Lower leg skin (tissue), 4 donors: ENCODE measurements around the gene SSTR1. TPM values are rescaled to one million over a fixed set of nuclear protein-coding genes. Genes with fewer than 3 reads are reported as not detected.
A peak's percentile ranks its signal among the peaks of the same experiment; 100 is the strongest.

Experiments
- DNase-seq, 2 donors: peaks; one replicate each; pipeline ENCODE4 v3.0.0-alpha.2; 2019; ENCODE audit warnings: low spot score in 2 of 2
- H3K4me3 ChIP-seq: fragments of 200-600 bp; sonication (generic); 2 replicates; pipeline ENCODE4 v1.5.1; 2017; ENCODE audit warnings: mild to moderate bottlenecking, low read depth; ENCODE audit not compliant: poor library complexity, severe bottlenecking
- POLR2A ChIP-seq, 2 donors: fragments of 450-650 bp; IDR thresholded peaks; one replicate each; pipeline ENCODE4 v1.6.1; 2016 to 2017; ENCODE audit warnings: antibody characterized with exemption in 2 of 2, mild to moderate bottlenecking in 1 of 2, moderate library complexity in 1 of 2
- WGBS, 2 donors: methylation state at CpG; one replicate each; pipeline ENCODE4 v1.1.5; 2018; 5-methylcytosine and 5-hydroxymethylcytosine counted together
- intact Hi-C: fragments of 100-400 bp; cut with DNase I; formaldehyde crosslinking; loops from one replicate; pipeline ENCODE4 v1.15.0; 2023; ENCODE audit warnings: low total_unique reads
- total RNA-seq, 4 donors: library from RNA; depleted of rRNA; stranded (reverse); fragments of >200 nt; gene quantifications; one replicate each; pipeline ENCODE4 v1.1.0, GENCODE V29; 2016
- TF ChIP-seq, protein P1 (sequence below), 3 donors: fragments of 450-650 bp; IDR thresholded peaks; one replicate each; pipeline ENCODE4 v1.5.1; 2016; ENCODE audit warnings: antibody characterized with exemption in 3 of 3, mild to moderate bottlenecking in 3 of 3, moderate library complexity in 2 of 3

The SSTR1 gene
- total RNA-seq, 4 donors from 2014 or later = 0.07 to 1.2 (median 0.49) TPM

DNA sequence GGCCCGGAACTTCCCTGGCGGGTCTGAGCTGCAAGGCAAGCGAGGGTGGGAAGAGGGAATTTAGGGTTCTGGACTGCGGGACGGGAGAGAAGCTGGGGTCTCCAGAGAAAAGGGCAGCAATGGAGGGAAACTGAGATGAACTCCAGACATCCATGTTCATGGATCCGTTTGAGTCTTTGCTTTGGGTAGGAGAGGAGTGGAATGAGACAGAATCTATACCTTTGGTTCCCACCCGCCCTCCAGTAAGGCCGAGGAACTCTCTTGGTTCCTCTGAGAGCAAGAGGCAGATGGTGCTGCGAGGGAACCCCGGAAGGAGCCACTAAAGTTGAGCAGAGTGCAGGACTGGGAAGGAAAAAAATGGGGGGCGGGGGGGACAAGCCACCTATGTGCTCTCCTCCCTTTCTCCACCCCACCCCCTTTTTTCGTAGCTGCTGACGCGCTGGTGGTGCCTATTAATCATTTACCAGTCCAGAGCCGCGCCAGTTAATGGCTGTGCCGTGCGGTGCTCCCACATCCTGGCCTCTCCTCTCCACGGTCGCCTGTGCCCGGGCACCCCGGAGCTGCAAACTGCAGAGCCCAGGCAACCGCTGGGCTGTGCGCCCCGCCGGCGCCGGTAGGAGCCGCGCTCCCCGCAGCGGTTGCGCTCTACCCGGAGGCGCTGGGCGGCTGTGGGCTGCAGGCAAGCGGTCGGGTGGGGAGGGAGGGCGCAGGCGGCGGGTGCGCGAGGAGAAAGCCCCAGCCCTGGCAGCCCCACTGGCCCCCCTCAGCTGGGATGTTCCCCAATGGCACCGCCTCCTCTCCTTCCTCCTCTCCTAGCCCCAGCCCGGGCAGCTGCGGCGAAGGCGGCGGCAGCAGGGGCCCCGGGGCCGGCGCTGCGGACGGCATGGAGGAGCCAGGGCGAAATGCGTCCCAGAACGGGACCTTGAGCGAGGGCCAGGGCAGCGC lies 1.2 kb downstream of the SSTR1 start:
- no peak for DNase-seq
- WGBS, 2 donors = 0 to 2% methylated on average over 42 to 55 of the region's 59 CpGs
- H3K4me3 ChIP-seq = peak overlapping the region; percentile 24
- intact Hi-C loops = no loop called here
- no peak for TF ChIP-seq POLR2A (IDR thresholded peaks at IDR 0.05)

DNA sequence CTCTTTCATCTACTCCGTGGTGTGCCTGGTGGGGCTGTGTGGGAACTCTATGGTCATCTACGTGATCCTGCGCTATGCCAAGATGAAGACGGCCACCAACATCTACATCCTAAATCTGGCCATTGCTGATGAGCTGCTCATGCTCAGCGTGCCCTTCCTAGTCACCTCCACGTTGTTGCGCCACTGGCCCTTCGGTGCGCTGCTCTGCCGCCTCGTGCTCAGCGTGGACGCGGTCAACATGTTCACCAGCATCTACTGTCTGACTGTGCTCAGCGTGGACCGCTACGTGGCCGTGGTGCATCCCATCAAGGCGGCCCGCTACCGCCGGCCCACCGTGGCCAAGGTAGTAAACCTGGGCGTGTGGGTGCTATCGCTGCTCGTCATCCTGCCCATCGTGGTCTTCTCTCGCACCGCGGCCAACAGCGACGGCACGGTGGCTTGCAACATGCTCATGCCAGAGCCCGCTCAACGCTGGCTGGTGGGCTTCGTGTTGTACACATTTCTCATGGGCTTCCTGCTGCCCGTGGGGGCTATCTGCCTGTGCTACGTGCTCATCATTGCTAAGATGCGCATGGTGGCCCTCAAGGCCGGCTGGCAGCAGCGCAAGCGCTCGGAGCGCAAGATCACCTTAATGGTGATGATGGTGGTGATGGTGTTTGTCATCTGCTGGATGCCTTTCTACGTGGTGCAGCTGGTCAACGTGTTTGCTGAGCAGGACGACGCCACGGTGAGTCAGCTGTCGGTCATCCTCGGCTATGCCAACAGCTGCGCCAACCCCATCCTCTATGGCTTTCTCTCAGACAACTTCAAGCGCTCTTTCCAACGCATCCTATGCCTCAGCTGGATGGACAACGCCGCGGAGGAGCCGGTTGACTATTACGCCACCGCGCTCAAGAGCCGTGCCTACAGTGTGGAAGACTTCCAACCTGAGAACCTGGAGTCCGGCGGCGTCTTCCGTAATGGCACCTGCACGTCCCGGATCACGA lies 2.2 kb downstream of the SSTR1 start:
- no peak for TF ChIP-seq POLR2A (IDR thresholded peaks at IDR 0.05)
- TF ChIP-seq, protein P1, sequence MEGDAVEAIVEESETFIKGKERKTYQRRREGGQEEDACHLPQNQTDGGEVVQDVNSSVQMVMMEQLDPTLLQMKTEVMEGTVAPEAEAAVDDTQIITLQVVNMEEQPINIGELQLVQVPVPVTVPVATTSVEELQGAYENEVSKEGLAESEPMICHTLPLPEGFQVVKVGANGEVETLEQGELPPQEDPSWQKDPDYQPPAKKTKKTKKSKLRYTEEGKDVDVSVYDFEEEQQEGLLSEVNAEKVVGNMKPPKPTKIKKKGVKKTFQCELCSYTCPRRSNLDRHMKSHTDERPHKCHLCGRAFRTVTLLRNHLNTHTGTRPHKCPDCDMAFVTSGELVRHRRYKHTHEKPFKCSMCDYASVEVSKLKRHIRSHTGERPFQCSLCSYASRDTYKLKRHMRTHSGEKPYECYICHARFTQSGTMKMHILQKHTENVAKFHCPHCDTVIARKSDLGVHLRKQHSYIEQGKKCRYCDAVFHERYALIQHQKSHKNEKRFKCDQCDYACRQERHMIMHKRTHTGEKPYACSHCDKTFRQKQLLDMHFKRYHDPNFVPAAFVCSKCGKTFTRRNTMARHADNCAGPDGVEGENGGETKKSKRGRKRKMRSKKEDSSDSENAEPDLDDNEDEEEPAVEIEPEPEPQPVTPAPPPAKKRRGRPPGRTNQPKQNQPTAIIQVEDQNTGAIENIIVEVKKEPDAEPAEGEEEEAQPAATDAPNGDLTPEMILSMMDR (IDR thresholded peaks at IDR 0.05) = no peak
- no peak overlapping the region for H3K4me3 ChIP-seq
- intact Hi-C loops = no loop called here
- 3 to 9% methylated on average over 42 to 69 of the region's 69 CpGs for WGBS, 2 donors
- no peak for DNase-seq

DNA sequence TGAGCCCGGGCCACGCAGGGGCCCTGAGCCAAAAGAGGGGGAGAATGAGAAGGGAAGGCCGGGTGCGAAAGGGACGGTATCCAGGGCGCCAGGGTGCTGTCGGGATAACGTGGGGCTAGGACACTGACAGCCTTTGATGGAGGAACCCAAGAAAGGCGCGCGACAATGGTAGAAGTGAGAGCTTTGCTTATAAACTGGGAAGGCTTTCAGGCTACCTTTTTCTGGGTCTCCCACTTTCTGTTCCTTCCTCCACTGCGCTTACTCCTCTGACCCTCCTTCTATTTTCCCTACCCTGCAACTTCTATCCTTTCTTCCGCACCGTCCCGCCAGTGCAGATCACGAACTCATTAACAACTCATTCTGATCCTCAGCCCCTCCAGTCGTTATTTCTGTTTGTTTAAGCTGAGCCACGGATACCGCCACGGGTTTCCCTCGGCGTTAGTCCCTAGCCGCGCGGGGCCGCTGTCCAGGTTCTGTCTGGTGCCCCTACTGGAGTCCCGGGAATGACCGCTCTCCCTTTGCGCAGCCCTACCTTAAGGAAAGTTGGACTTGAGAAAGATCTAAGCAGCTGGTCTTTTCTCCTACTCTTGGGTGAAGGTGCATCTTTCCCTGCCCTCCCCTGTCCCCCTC lies 3.0 kb downstream of the SSTR1 start:
- TF ChIP-seq POLR2A (IDR thresholded peaks at IDR 0.05) = no peak
- TF ChIP-seq, protein P1 (IDR thresholded peaks at IDR 0.05) = no peak
- intact Hi-C loops = no loop called here
- no peak for DNase-seq
- 3% methylated on average over 29 of the region's 29 CpGs for WGBS, 2 donors
- no peak overlapping the region for H3K4me3 ChIP-seq

DNA sequence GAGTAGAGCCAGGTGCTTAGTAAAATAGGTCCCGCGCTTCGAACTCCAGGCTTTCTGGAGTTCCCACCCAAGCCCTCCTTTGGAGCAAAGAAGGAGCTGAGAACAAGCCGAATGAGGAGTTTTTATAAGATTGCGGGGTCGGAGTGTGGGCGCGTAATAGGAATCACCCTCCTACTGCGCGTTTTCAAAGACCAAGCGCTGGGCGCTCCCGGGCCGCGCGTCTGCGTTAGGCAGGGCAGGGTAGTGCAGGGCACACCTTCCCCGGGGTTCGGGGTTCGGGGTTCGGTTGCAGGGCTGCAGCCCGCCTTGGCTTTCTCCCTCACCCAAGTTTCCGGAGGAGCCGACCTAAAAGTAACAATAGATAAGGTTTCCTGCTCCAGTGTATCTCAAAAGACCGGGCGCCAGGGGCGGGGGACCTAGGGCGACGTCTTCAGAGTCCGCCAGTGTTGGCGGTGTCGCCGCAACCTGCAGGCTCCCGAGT lies 3.6 kb downstream of the SSTR1 start:
- TF ChIP-seq, protein P1 (IDR thresholded peaks at IDR 0.05) = no peak
- no peak for TF ChIP-seq POLR2A (IDR thresholded peaks at IDR 0.05)
- 17 to 19% methylated on average over 34 of the region's 34 CpGs for WGBS, 2 donors
- no peak for DNase-seq
- no peak overlapping the region for H3K4me3 ChIP-seq
- intact Hi-C loops = no loop called here

DNA sequence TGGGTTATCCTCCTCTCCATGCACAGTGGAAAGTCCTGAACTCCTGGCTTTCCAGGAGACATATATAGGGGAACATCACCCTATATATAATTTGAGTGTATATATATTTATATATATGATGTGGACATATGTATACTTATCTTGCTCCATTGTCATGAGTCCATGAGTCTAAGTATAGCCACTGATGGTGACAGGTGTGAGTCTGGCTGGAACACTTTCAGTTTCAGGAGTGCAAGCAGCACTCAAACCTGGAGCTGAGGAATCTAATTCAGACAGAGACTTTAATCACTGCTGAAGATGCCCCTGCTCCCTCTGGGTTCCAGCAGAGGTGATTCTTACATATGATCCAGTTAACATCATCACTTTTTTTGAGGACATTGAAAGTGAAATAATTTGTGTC lies 4.4 kb downstream of the SSTR1 start:
- DNase-seq = no peak
- no peak overlapping the region for H3K4me3 ChIP-seq
- TF ChIP-seq, protein P1 (IDR thresholded peaks at IDR 0.05) = no peak
- TF ChIP-seq POLR2A (IDR thresholded peaks at IDR 0.05) = no peak
- intact Hi-C loops = no loop called here
